HG03520 (cell line): Measurements from ENCODE around the gene ATOH7.
"Not testable (repeated sequence)": the region's sequence is repeated elsewhere in the genome, so short reads cannot be mapped to it uniquely, and the experiment has no call there.

Source experiments
- ATAC-seq: cut with Tn5 transposase; IDR thresholded peaks from one replicate; pipeline ENCODE4 v1.9.1; 2021; ENCODE audit warnings: mild to moderate bottlenecking, moderate library complexity; ENCODE audit not compliant: unreplicated experiment

ATOH7 gene

GRCh38 chr10:68238371-68238770, 6.5 kb upstream of the ATOH7 start:
- no peak for ATAC-seq

GRCh38 chr10:68237173-68237572, 5.3 kb upstream of the ATOH7 start:
- no peak for ATAC-seq

- no peak for ATAC-seq
Measured at GRCh38 chr10:68235581-68235980, 3.7 kb upstream of the ATOH7 start.

GRCh38 chr10:68235111-68235510, 3.2 kb upstream of the ATOH7 start:
- no peak for ATAC-seq

GRCh38 chr10:68233046-68233445, 1.1 kb upstream of the ATOH7 start:
- ATAC-seq = no peak

- ATAC-seq = peak; percentile 93
Measured at GRCh38 chr10:68231106-68231816, 652 bp downstream of the ATOH7 start.

GRCh38 chr10:68230268-68230667, 1.6 kb downstream of the ATOH7 start:
- no peak for ATAC-seq

- no peak for ATAC-seq
Measured at GRCh38 chr10:68224810-68225209, 7.1 kb downstream of the ATOH7 start.

GRCh38 chr10:68223535-68224165, 8.3 kb downstream of the ATOH7 start:
- ATAC-seq = no peak

GRCh38 chr10:68222391-68222790, 9.5 kb downstream of the ATOH7 start:
- no peak for ATAC-seq

GRCh38 chr10:68221196-68221595, 10.7 kb downstream of the ATOH7 start:
- no peak for ATAC-seq

- no peak for ATAC-seq
Measured at GRCh38 chr10:68218786-68219185, 13.1 kb downstream of the ATOH7 start.

- ATAC-seq = no peak
Measured at GRCh38 chr10:68212721-68213352, 19.1 kb downstream of the ATOH7 start.

GRCh38 chr10:68211669-68212068, 20.2 kb downstream of the ATOH7 start:
- no peak for ATAC-seq

- ATAC-seq = peak; percentile 51
Measured at GRCh38 chr10:68208424-68209042, 23.4 kb downstream of the ATOH7 start.

- no peak for ATAC-seq
Measured at GRCh38 chr10:68202960-68203353, 29.0 kb downstream of the ATOH7 start.

- no peak for ATAC-seq
Measured at GRCh38 chr10:68196701-68197100, 35.2 kb downstream of the ATOH7 start.

- ATAC-seq = not testable (repeated sequence)
Measured at GRCh38 chr10:68195776-68196175, 36.1 kb downstream of the ATOH7 start.

GRCh38 chr10:68194290-68194689, 37.6 kb downstream of the ATOH7 start:
- no peak for ATAC-seq

- no peak for ATAC-seq
Measured at GRCh38 chr10:68192113-68192512, 39.8 kb downstream of the ATOH7 start.

GRCh38 chr10:68188835-68189234, 43.1 kb downstream of the ATOH7 start:
- ATAC-seq = no peak

GRCh38 chr10:68185085-68185484, 46.8 kb downstream of the ATOH7 start:
- ATAC-seq = no peak
